GM18858 (cell line): ENCODE measurements around the gene DOK7.
"Not testable (repeated sequence)": the region's sequence is repeated elsewhere in the genome, so short reads cannot be mapped to it uniquely, and the experiment has no call there.

Source experiments
- ATAC-seq: cut with Tn5 transposase; IDR thresholded peaks from one replicate; pipeline ENCODE4 v1.9.1; 2021; ENCODE audit not compliant: unreplicated experiment

Gene DOK7

DNA sequence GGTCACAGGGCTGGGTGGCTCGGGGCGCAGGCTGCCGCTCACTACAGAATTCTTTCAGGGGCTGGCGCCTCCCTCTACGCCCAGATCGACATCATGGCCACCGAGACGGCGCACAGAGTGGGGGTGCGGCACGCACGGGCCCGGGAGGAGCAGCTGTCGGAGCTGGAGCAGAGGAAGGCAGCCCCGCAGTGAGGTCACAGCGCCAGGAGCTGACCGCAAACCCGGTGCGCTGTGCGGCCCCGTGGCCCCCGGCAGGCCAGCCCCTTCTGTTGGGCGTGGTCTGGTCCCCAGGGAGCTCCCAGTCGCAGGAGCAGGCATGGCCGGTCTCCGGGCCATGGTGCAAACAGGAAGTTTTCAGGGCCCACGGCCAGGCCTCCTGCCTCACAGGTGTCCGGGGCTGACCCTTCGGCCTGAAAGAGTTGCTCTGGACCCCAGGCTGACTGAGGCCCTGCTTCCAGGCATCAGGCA lies 37.6 kb downstream of the DOK7 start:
- no peak for ATAC-seq

DNA sequence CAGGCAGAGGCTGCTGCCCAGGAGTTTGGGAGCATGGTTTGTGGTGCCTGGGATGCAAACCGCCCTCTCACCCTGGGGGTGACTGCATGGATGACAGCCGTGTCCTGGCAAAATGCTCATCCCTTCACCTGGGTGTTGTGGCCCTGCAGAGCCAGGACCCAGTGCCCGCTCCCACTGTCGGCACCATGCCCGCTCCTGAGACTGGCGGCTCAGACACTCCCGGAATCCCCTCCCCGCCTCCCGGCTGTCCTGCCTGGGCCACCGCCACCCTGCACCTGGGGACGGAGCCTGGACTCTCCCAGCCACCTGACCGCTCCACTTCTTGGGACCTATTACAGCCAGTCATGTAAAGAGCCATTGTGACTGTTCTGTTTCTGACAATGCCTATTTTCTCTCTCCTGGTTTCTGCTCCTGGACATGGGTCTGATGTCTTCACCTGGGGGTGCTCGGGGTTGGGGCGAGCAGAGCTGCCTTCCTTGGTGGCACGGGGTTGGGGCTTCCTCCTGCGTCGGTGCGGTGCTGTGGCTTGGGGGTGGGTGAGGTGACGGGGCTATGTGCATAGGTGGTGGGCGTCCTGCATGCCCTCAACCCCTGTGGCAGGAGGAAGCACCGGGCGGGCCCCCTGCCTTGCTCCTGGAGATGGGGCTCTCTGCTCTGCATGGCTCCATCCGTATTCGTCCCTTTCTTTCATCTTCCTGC lies 38.2 kb downstream of the DOK7 start:
- ATAC-seq: no peak

DNA sequence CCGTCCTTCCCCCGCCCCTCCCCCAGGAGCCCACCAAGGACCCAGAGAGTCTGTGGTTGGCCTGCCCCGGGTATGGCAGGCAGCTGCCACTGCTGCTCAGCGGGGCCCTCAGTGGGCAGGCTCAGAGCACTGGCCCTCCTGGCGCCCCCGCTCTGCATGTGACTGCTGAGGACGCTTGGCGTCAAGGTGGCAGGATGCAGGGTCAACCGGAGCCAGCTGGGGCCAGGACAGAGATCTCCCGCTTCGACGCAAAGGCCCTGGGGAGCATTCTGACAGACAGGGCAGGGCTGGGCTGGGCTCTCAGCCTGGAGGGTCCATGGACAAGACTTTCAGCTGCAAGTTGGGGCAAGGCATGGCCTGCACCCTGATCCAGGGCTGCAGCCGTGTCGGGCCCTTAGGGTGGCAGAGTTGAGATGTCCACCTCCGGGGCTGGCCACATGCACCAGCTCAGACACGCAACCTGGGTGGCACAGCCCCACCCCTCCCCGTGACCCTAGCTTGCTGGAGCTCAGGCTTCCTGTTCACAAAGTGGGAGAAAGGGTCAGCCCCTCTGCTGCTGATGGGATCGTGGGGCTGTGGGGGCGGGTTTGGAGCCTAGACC lies 38.8 kb downstream of the DOK7 start:
- ATAC-seq: no peak

- ATAC-seq: no peak
Measured at GRCh38 chr4:3502941-3503936, 40.1 kb downstream of the DOK7 start.

DNA sequence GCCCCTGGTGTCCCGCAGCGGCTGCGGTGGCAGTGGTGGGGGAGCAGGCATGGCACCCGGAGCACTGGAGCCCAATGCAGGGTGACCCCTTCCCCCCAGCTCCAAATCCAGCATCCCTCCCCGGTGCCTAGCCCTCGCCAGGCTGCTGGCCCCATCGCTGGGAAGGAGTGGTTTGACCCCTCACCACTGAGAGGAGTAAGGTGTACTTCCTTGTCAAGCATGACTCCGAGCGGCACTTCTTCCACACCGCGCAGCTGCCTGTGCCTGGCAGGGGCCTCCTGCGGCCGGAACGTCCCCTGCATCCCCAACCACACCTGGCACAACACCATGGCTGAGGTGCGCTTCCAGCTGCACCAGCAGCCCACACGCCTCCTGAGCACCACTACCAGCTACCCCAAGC lies 42.1 kb downstream of the DOK7 start:
- no peak for ATAC-seq

DNA sequence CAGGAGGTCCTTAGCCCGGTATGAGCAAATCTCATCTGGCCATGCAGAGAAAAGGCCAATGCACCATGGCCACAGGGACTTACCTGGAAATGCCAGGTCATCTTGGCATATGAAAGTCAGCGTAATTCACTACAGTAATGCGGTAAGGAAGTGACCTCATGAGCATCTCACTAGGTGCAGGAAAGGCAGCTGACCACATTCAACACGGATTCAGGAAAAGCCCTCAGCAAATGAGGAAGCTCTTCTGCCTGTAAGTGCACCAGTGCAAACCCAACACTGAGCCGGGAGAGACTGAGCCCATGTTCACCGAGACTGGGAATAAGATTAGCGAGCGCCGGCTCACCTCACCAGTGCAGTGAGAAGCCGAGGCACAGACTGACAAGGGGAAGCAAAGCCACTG lies 45.4 kb downstream of the DOK7 start:
- ATAC-seq: no peak

DNA sequence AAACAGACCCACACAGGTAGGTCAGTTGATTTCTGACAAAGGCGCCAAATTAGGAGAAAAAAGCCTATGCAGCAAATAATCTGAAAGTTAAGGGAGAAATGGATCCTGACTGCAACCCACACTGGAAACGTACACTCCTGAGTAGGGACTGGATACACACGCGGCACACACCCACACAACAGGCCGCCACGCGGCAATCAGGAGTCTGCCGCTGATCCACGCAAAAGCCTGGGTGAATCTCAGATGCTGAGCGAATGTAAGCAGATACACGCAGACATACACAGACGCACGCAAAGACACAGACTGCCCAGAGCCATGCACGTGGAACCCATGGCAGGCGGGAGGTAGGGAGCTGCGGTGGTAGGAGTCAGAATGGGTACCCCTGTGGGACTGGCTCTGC lies 47.4 kb downstream of the DOK7 start:
- no peak for ATAC-seq

- no peak for ATAC-seq
Measured at GRCh38 chr4:3511187-3511586, 48.1 kb downstream of the DOK7 start.

GRCh38 chr4:3511601-3512000 lies 48.5 kb downstream of the DOK7 start:
- not testable (repeated sequence) for ATAC-seq

GRCh38 chr4:3512279-3512678 lies 49.2 kb downstream of the DOK7 start:
- ATAC-seq: no peak

GRCh38 chr4:3512719-3513118 lies 49.6 kb downstream of the DOK7 start:
- no peak for ATAC-seq

- no peak for ATAC-seq
Measured at GRCh38 chr4:3513807-3514206, 50.7 kb downstream of the DOK7 start.

GRCh38 chr4:3514221-3514780 lies 51.2 kb downstream of the DOK7 start:
- no peak for ATAC-seq

GRCh38 chr4:3514806-3515501 lies 51.8 kb downstream of the DOK7 start:
- no peak for ATAC-seq

DNA sequence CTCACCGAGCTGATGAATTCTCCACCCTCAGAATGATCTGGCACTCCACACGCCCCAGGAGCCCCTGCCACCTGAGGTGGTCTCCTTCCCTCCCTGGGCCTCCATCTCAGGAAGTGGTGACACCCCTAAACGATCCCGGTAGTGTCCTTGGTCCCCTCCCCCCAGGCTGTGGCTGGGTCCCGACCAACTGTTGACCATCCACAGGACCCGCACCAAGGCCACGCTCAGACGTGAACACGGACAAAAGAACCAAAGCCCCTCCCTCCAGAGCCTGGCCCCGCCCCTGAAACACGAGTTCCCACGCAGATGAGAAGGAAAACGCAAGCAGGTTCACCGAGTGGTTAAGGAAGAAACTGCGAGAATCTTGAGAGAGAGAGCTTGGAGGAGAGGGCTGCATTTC lies 52.5 kb downstream of the DOK7 start:
- ATAC-seq: no peak

GRCh38 chr4:3516061-3516835 lies 53.1 kb downstream of the DOK7 start:
- no peak for ATAC-seq

- ATAC-seq: no peak
Measured at GRCh38 chr4:3516836-3517730, 54.0 kb downstream of the DOK7 start.

- no peak for ATAC-seq
Measured at GRCh38 chr4:3517731-3518510, 54.8 kb downstream of the DOK7 start.
